GM18951 (cell line): Measurements from ENCODE around the gene ZXDC.

Experiments used
- POLR2A ChIP-seq: IDR thresholded peaks from 4 replicates; pipeline ENCODE4 v1.6.1; 2011; ENCODE audit warnings: mild to moderate bottlenecking; ENCODE audit not compliant: insufficient read length, insufficient read depth; ENCODE audit errors: extremely low read depth
- in situ Hi-C: fragments of 300-500 bp; cut with MboI; formaldehyde crosslinking; loops from one replicate; pipeline ENCODE4 v1.12.0; 2022; ENCODE audit warnings: low sequenced_read_pairs, mixed read lengths, inconsistent platforms; ENCODE audit not compliant: unreplicated experiment

ZXDC gene

GRCh38 chr3:126516936-126517290 is 41.2 kb upstream of the ZXDC start:
- in situ Hi-C loops: no loop called here
- no peak for TF ChIP-seq POLR2A

- TF ChIP-seq POLR2A: no peak
- in situ Hi-C loops: no loop called here
Observed at GRCh38 chr3:126516152-126516935, 40.7 kb upstream of the ZXDC start.

- in situ Hi-C loops: no loop called here
- TF ChIP-seq POLR2A: no peak
Observed at GRCh38 chr3:126515066-126515706, 39.5 kb upstream of the ZXDC start.

DNA sequence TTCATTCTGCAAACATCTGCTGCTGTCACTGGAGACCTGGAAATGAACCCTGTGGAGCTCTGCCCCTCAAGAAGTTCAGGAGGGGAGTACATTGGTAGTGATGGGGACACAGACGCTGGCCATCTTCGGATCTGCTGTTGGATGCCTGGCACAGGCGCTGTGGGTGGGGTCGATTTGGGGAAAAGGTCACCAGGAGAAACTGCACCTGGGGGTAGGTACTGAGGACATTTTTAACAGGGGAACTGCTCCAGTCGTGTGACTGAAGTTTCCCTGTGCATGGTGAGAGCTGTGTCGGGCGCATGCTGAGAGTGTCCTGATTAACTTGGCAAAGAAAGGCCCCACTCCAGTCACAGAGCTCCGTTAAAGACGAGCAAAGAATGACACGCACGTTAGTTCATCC is 38.5 kb upstream of the ZXDC start:
- TF ChIP-seq POLR2A: no peak
- in situ Hi-C loops: no loop called here

DNA sequence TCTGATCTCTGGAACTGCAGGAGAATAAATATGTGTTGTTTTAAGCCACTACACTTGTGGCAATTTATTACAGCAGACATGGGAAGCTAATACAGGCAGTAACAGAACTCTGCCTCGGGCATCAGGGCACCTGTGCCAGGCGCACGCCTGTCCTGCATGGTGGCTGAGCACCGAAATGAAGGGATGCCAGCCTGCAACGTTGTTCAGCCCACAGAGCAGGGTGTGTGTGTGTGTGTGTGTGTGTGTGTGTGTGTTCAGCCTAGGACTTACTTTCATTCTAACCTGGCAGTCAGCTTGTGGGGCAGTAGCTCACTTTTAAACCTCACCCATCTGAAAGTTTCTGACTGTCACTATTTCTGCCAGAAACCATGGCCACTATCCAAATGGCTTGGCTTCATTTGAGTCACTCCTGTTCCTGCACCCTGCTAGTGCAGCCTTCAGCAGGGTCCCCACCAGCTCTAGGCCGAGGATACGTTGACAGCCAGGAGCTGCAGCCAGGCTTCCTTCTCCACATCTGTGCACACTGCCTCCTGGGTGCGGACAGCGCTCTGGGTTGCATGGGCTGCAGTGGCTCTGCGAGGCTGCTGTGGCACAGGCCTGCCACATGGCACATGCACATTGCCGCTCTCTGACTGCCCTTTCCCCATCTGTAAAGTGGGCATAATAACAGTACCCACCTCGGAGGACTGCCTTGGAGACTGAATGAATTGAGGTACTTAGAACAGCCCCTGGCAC is 37.4 kb upstream of the ZXDC start:
- TF ChIP-seq POLR2A: no peak
- in situ Hi-C loops: no loop called here

GRCh38 chr3:126512026-126512425 is 36.3 kb upstream of the ZXDC start:
- no peak for TF ChIP-seq POLR2A
- in situ Hi-C loops: no loop called here

- TF ChIP-seq POLR2A: no peak
- in situ Hi-C loops: no loop called here
Observed at GRCh38 chr3:126511291-126511690, 35.6 kb upstream of the ZXDC start.

GRCh38 chr3:126510308-126510910 is 34.7 kb upstream of the ZXDC start:
- in situ Hi-C loops: no loop called here
- TF ChIP-seq POLR2A: no peak

GRCh38 chr3:126509597-126510307 is 34.1 kb upstream of the ZXDC start:
- in situ Hi-C loops: no loop called here

DNA sequence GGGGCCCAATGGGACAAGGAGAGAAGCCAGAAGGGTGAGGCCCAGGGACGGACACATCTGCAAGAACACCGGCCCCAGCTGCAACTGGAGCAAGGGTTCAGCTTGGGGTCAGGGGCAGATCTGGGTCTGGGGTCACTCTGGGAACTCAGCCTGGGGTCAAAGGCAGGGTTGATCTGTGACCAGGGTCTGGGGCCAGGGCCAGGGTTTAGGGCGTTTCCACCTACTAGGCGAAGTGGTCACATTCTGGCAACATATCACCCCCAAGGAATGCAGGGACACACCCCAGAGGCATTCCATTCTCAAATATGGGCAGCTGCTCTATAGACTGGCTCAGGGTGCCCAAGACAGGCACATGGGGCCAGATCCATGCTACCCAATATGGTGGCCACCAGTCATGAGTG is 32.9 kb upstream of the ZXDC start:
- no peak for TF ChIP-seq POLR2A
- in situ Hi-C loops: no loop called here

More at GRCh38 chr3:126509597-126510307, 34.1 kb upstream of the ZXDC start:
- TF ChIP-seq POLR2A: no peak

- no peak for TF ChIP-seq POLR2A
- in situ Hi-C loops: no loop called here
Observed at GRCh38 chr3:126507886-126508285, 32.2 kb upstream of the ZXDC start.

- TF ChIP-seq POLR2A: no peak
Observed at GRCh38 chr3:126503701-126504100, 28.0 kb upstream of the ZXDC start.

GRCh38 chr3:126502656-126503055 is 27.0 kb upstream of the ZXDC start:
- in situ Hi-C loops: no loop called here
- TF ChIP-seq POLR2A: no peak

More at GRCh38 chr3:126503701-126504100, 28.0 kb upstream of the ZXDC start:
- in situ Hi-C loops: no loop called here
